ENCODE results near the gene OR52N1. TPM values are rescaled to one million over a fixed set of nuclear protein-coding genes. Genes with fewer than 3 reads are reported as not detected.

Gene OR52N1
- total and polyA plus RNA-seq, 2 of the 8 experiments (the other 6 are each of a cell fraction or from before 2014, with no cell fraction given), result 0.09 TPM; not detected in 1

- TF ChIP-seq CHD7 (IDR thresholded peaks at IDR 0.05; ENCODE audit: insufficient replicate concordance, low read length) (no peak), GABPA (IDR thresholded peaks at IDR 0.05; ENCODE audit: borderline replicate concordance, insufficient read depth, low read length) (no peak), SRF (IDR thresholded peaks at IDR 0.05; ENCODE audit: low read depth, low read length) (no peak), BRCA1 (IDR thresholded peaks at IDR 0.05; ENCODE audit: low read depth, low read length) (no peak), TAF7 (optimal IDR thresholded peaks at IDR 0.05; ENCODE audit: borderline replicate concordance, low read depth, low read length) (no peak), PHF8 (conservative IDR thresholded peaks at IDR 0.05; ENCODE audit: low read depth, low read length) (no peak), SP2 (IDR thresholded peaks at IDR 0.05; ENCODE audit: low read length) (no peak), FOSL1 (IDR thresholded peaks at IDR 0.05; ENCODE audit: insufficient read depth, low read depth, low read length) (no peak), SIN3A (conservative IDR thresholded peaks at IDR 0.05 in 1 of 2, IDR thresholded peaks at IDR 0.05 in 1 of 2; ENCODE audit: low read depth in 1 of 2, low read length in 2 of 2) (no peak)
These were observed 24.0 kb downstream of the OR52N1 start (continued) for GRCh38 chr11:5767056-5767455.
